Peyer's patch (tissue), 4 donors: ENCODE data around the gene TJP2.

Source experiments
- CTCF ChIP-seq, 6 experiments: fragments of 450-650 bp in 4 of 6; fragments of 200-600 bp in 2 of 6; sonication (generic) in 1 of 6; IDR thresholded peaks; one replicate each; pipeline ENCODE4 v1.5.1; 2017 to 2019; ENCODE audit warnings: antibody characterized with exemption in 6 of 6, mild to moderate bottlenecking in 3 of 6, moderate library complexity in 1 of 6
- POLR2A ChIP-seq, 2 donors: fragments of 450-650 bp; IDR thresholded peaks; one replicate each; pipeline ENCODE4 v1.5.1; 2017; ENCODE audit warnings: antibody characterized with exemption in 2 of 2, mild to moderate bottlenecking in 2 of 2, moderate library complexity in 2 of 2

DNA sequence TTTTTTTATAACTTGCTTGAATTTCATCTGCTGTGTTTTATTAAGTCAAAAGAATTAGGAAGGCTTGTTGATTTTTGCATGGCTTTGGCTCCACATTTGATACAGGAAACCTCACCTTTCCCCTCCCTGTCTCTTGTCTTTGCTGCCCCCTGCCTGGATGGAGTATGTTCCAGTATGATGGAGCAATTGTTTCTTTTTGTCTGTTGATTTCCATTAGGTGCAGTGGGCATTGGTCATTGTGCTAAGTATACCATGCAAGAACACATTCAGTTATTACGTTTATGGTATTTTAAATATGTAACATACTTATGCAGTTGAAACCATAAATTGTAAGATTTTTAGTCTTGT is 19.6 kb downstream of the TJP2 start:
- TF ChIP-seq CTCF (IDR thresholded peaks at IDR 0.05) = peak in 1 of 6 experiments; percentile 1
- no peak for TF ChIP-seq POLR2A (IDR thresholded peaks at IDR 0.05)
